ENCODE results near the gene EPHB1.

Gene EPHB1

GRCh38 chr3:135076341-135076740 is 281.3 kb downstream of the EPHB1 start:
- no peak overlapping the region for H3K9ac ChIP-seq (ENCODE audit: low read length)

GRCh38 chr3:135077186-135077585 is 282.1 kb downstream of the EPHB1 start:
- H3K9me3 ChIP-seq (ENCODE audit: low read length) = peaks cover 3% of the 10 kb centered on the region; the same call in 1 of the 2 replicates
- no peak overlapping the region for H3K27ac ChIP-seq (ENCODE audit: low read depth, low read length, poor library complexity, severe bottlenecking)
- H3K36me3 ChIP-seq (ENCODE audit: insufficient read depth, low read length) = no peaks in the 10 kb centered on the region
- no peak for TF ChIP-seq CTCF (IDR thresholded peaks at IDR 0.05; ENCODE audit: low read length)
- no peak for TF ChIP-seq EZH2 (IDR thresholded peaks at IDR 0.05; ENCODE audit: borderline replicate concordance, low read length)
- H3K4me2 ChIP-seq (ENCODE audit: low read length) = no peak overlapping the region
- H2AFZ ChIP-seq (ENCODE audit: low read length) = no peak overlapping the region
- H3F3A ChIP-seq (ENCODE audit: insufficient read depth, low read length) = no peaks in the 10 kb centered on the region
- no peaks in the 10 kb centered on the region for H3K79me2 ChIP-seq (ENCODE audit: insufficient read depth, low read length)
- H4K20me1 ChIP-seq (ENCODE audit: insufficient read depth, low read length) = no peaks in the 10 kb centered on the region
- H3K4me1 ChIP-seq (ENCODE audit: insufficient read depth, low read length, severe bottlenecking) = no peaks in the 10 kb centered on the region
- H3K9ac ChIP-seq (ENCODE audit: low read length) = no peak overlapping the region
- no peaks in the 10 kb centered on the region for H3K9me2 ChIP-seq (ENCODE audit: low read depth, low read length)
- no peaks in the 10 kb centered on the region for H3K27me3 ChIP-seq (ENCODE audit: insufficient read depth, low read length)
- no peak overlapping the region for H3K4me3 ChIP-seq (ENCODE audit: low read depth, low read length, poor library complexity, severe bottlenecking)

More at GRCh38 chr3:135076341-135076740, 281.3 kb downstream of the EPHB1 start:
- Histone ChIP-seq H3K36me3 (ENCODE audit: insufficient read depth, low read length) (no peaks in the 10 kb centered on the region), H3F3A (ENCODE audit: insufficient read depth, low read length) (no peaks in the 10 kb centered on the region), H3K9me3 (ENCODE audit: low read length) (peaks cover 3% of the 10 kb centered on the region; the same call in 1 of the 2 replicates), H3K9me2 (ENCODE audit: low read depth, low read length) (no peaks in the 10 kb centered on the region), H3K4me3 (ENCODE audit: low read depth, low read length, poor library complexity, severe bottlenecking) (no peak overlapping the region), H3K4me2 (ENCODE audit: low read length) (no peak overlapping the region), H4K20me1 (ENCODE audit: insufficient read depth, low read length) (no peaks in the 10 kb centered on the region), H3K79me2 (ENCODE audit: insufficient read depth, low read length) (no peaks in the 10 kb centered on the region), H3K4me1 (ENCODE audit: insufficient read depth, low read length, severe bottlenecking) (no peaks in the 10 kb centered on the region), H3K27ac (ENCODE audit: low read depth, low read length, poor library complexity, severe bottlenecking) (no peak overlapping the region), H3K27me3 (ENCODE audit: insufficient read depth, low read length) (no peaks in the 10 kb centered on the region), H2AFZ (ENCODE audit: low read length) (no peak overlapping the region)
- no peak for TF ChIP-seq CTCF (IDR thresholded peaks at IDR 0.05; ENCODE audit: low read length)

GRCh38 chr3:135078283-135078682 is 283.2 kb downstream of the EPHB1 start:
- Histone ChIP-seq H3K4me2 (ENCODE audit: low read length) (no peak overlapping the region), H3K27ac (ENCODE audit: low read depth, low read length, poor library complexity, severe bottlenecking) (no peak overlapping the region), H2AFZ (ENCODE audit: low read length) (no peak overlapping the region), H3F3A (ENCODE audit: insufficient read depth, low read length) (no peaks in the 10 kb centered on the region), H3K4me3 (ENCODE audit: low read depth, low read length, poor library complexity, severe bottlenecking) (no peak overlapping the region), H3K9ac (ENCODE audit: low read length) (no peak overlapping the region), H3K4me1 (ENCODE audit: insufficient read depth, low read length, severe bottlenecking) (no peaks in the 10 kb centered on the region), H3K36me3 (ENCODE audit: insufficient read depth, low read length) (no peaks in the 10 kb centered on the region), H3K27me3 (ENCODE audit: insufficient read depth, low read length) (no peaks in the 10 kb centered on the region), H3K79me2 (ENCODE audit: insufficient read depth, low read length) (no peaks in the 10 kb centered on the region), H3K9me2 (ENCODE audit: low read depth, low read length) (no peaks in the 10 kb centered on the region), H3K9me3 (ENCODE audit: low read length) (peaks cover 3% of the 10 kb centered on the region; the same call in 1 of the 2 replicates), H4K20me1 (ENCODE audit: insufficient read depth, low read length) (no peaks in the 10 kb centered on the region)
- TF ChIP-seq EZH2 (IDR thresholded peaks at IDR 0.05; ENCODE audit: borderline replicate concordance, low read length) = no peak
- TF ChIP-seq CTCF (IDR thresholded peaks at IDR 0.05; ENCODE audit: low read length) = peak; percentile 9; the same call in 1 of the 2 replicates
